Activated naive CD4-positive, alpha-beta T cell treated with anti-CD3 and anti-CD28 coated beads, Interleukin-2, amount 50 U/mL, for 72 hours (primary cell): Measurements from ENCODE around the gene NRSN2. TPM values are rescaled to one million over a fixed set of nuclear protein-coding genes. Genes with fewer than 3 reads are reported as not detected.

Experiments
- ATAC-seq, 2 donors: fragments of 150-1000 bp; cut with Tn5 transposase; 2 replicates each; pipeline ENCODE4 v1.10.0; 2021; ENCODE audit warnings: mild to moderate bottlenecking in 2 of 2, moderate library complexity in 2 of 2
- DNase-seq, 2 donors: peaks; one replicate each; pipeline ENCODE4 v3.0.0; 2021 to 2022; ENCODE audit warnings: low spot score in 2 of 2
- H3K27ac Mint-ChIP-seq, 2 donors: one replicate each; pipeline ENCODE4 v1.8.0; 2022; ENCODE audit warnings: mild to moderate bottlenecking in 2 of 2, mixed read lengths in 2 of 2
- H3K36me3 Mint-ChIP-seq, 2 donors: one replicate each; pipeline ENCODE4 v1.8.0; 2022; ENCODE audit warnings: mixed read lengths in 2 of 2
- H3K9me3 Mint-ChIP-seq, 2 donors: one replicate each; pipeline ENCODE4 v1.8.0; 2022; ENCODE audit warnings: mixed read lengths in 2 of 2
- total RNA-seq, 2 donors: library from RNA; stranded (reverse); gene quantifications; one replicate each; pipeline ENCODE4 v1.2.3, GENCODE V29; 2022

The NRSN2 gene
- total RNA-seq, 2 donors from 2014 or later: 4.2 to 8.5 TPM

GRCh38 chr20:313948-314347 lies 33.0 kb upstream of the NRSN2 start:
- DNase-seq (no peak), ATAC-seq (no peak)
- Mint-ChIP-seq H3K9me3 (no peaks in the 10 kb centered on the region), H3K36me3 (no peaks in the 10 kb centered on the region), H3K27ac (no peak overlapping the region)

- H3K36me3 Mint-ChIP-seq: no peaks in the 10 kb centered on the region
- no peak overlapping the region for H3K27ac Mint-ChIP-seq
- ATAC-seq: no peak
- no peaks in the 10 kb centered on the region for H3K9me3 Mint-ChIP-seq
- no peak for DNase-seq
Observed at GRCh38 chr20:316316-317068, 30.4 kb upstream of the NRSN2 start.

DNA sequence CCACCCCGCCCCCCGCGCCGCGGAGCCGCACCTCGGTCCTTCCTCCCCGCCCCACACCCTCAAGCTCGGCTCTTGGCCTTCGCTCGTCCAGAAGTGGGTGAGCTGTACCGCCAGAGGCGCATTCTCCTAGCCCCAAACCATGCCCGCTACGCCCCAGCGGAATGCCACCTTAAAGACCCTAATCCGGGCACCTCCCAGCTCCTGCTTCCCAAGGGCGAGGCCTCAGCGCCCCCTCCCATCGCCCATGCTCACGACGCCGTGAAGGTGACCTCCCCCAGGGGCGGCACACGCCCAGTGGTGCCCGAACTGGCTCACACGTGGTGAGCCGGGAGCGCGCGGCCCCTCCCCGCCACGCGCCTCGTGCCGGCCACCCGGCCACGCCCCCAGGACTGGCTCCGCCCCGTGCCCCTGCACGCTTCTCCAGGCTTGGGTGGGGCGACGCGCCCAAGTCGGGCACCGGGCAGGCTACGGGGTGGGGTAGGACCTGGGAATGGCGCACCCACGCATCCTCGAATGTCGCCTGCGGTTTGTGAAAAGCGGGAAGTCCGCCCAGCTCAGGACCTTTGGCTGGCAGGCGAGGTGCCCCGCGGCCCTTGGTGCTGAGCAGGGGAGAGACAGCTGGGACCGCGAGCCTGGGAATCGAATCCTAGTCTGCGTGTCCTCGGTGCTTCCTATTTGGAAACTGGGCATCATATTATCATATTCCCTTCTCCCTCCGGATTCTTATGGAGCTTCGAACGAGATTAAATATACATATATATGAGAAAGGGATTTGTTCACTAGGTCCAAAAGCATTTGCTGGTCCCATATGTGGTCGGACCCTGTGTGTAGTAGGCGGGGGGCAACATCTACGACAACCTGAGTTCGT lies 22.5 kb upstream of the NRSN2 start:
- Mint-ChIP-seq H3K9me3 (no peaks in the 10 kb centered on the region), H3K27ac (peak overlapping the region; percentile 75 to 88), H3K36me3 (peaks cover 0 to 6% of the 10 kb centered on the region in 2 donors)
- peak; percentile 49 to 66 for ATAC-seq
- peak; percentile 85 to 94 for DNase-seq

DNA sequence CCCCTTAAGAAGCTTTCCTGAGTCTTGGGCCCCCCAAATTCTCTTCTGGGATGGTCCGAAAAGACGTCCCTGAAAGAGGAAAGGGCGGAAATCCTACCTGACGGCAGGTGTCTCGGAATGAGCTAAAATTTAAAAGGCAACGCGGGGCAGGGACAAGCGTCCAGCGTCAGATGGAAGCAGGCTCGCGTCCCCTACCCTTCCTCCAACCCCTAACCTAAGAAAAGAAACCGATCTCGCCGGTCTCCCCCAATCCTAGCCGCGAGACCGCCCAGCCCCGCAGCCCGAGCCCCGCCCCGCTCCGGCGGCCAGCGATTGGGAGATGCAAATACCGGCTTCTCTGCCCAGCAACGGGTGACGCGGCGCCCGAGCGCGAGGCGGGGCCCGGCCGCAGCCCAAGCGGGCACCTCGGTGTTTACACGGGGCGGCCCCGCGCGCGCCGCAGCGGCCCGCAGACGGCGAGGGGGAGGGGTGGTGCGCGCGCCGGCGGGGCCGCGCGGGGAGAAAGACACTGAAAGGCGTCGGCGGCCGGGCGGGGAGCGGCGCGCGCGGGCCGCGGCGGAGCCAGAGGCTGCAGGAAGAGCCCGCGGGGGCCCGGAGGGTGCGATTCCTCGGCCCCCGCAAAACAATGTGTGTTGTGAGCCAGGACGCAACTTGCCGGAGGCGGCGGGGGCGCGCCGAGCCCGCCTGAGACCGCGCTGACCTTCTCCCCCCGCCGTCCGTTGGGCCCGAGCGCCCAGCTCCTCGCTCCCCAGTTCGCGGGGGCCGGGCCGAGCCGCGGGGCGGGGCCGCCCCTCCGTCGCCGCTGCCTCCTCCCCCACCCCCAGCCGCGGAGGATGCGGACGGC lies 21.6 kb upstream of the NRSN2 start, which contains the start of gene SOX12:
Gene SOX12 (plus strand): TSS at position 508 of the 844 bp plus-strand sequence. CDS start 373 bp downstream, outside the sequence.
- Mint-ChIP-seq H3K36me3 (peaks cover 0 to 6% of the 10 kb centered on the region in 2 donors), H3K27ac (peak within 1 kb of the TSS; percentile 75 to 89), H3K9me3 (no peaks in the 10 kb centered on the region)
- DNase-seq (peak; percentile 97 to 99), ATAC-seq (peak; percentile 78 to 84)

GRCh38 chr20:325889-326644 lies 20.8 kb upstream of the NRSN2 start:
- ATAC-seq: peak in 1 of 2 donors; percentile 1

DNA sequence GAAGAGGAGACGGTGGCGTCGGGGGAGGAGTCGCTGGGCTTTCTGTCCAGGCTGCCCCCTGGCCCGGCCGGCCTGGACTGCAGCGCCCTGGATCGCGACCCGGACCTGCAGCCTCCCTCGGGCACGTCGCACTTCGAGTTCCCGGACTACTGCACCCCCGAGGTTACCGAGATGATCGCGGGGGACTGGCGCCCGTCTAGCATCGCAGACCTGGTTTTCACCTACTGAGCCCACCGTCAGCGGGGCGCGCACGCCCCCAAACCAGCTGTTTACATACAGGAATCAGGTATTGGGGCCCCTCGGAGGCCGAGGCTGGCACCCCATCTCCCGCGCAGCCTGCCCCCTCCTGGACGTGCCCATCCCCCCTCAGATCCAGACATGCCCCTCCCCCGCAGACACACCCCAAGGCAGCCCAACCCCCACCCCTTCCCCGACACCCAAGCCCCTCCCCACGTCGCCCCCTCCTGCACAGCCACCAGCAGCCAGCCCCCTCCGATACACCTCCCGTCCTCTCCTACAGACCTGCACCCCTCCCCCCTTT lies 20.2 kb upstream of the NRSN2 start:
- no peak for ATAC-seq
- H3K9me3 Mint-ChIP-seq: no peaks in the 10 kb centered on the region
- H3K36me3 Mint-ChIP-seq: peaks cover 0 to 6% of the 10 kb centered on the region in 2 donors
- no peak overlapping the region for H3K27ac Mint-ChIP-seq
- DNase-seq: peak in 1 of 2 donors; percentile 47

More at GRCh38 chr20:325889-326644, 20.8 kb upstream of the NRSN2 start:
- H3K27ac Mint-ChIP-seq: peak overlapping the region in 1 of 2 donors; percentile 89
- peaks cover 0 to 6% of the 10 kb centered on the region in 2 donors for H3K36me3 Mint-ChIP-seq
- DNase-seq: peak; percentile 62 to 80
- H3K9me3 Mint-ChIP-seq: no peaks in the 10 kb centered on the region

GRCh38 chr20:327186-328026 lies 19.5 kb upstream of the NRSN2 start:
- H3K9me3 Mint-ChIP-seq: no peaks in the 10 kb centered on the region
- peak; percentile 11 to 47 for ATAC-seq
- peaks cover 0 to 6% of the 10 kb centered on the region in 2 donors for H3K36me3 Mint-ChIP-seq
- peak; percentile 80 to 92 for DNase-seq
- H3K27ac Mint-ChIP-seq: no peak overlapping the region

DNA sequence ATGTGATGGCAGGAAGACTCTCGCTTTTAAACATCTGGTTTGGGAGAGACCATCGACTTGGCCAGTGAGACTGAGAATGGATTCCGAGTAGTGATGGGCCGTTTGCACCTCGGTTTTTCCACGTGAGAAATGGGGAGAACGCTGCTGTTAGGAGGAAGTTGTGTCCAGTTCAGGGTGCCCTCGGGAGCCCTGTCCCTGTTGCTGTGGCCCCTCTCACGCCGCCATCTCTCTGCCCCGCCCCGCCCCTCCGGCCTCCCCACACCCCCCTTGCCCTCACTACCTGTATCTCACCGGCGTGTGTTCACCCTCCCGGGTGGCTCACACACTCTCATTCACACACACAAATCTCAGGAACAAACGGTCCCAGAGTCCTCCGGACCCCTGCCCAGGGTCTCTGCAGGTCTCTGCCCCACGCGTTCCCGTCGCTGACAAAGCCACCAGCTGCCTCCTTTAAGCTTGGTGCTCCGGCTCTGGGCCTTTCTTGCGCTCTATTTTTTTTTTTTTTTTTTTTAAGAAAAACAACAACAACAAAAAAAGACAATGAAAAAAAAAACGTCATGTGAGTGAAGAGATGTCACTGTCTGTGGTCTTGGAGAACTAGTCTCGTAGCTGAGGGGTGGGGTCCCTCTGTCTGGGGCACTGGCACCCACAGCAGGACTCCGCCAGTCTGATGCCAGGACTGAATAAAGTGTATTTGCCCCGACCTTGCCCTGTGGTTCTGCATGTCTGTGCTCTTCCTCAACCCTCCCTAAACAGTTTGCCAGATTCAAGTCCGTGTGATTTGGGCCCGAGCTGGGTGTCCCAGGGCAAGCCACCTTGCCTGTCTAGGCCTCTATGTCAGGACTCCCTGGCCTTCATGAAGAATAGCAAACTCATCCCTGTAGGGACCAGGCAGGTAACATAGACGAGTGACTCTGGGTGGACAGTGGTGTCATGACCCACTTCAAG lies 18.6 kb upstream of the NRSN2 start:
- ATAC-seq: no peak
- Mint-ChIP-seq H3K9me3 (no peaks in the 10 kb centered on the region), H3K36me3 (peaks cover 0 to 6% of the 10 kb centered on the region in 2 donors), H3K27ac (peak overlapping the region in 1 of 2 donors; percentile 36)
- DNase-seq: no peak

- Mint-ChIP-seq H3K27ac (peak overlapping the region in 1 of 2 donors; percentile 44), H3K9me3 (no peaks in the 10 kb centered on the region), H3K36me3 (peaks cover 0 to 6% of the 10 kb centered on the region in 2 donors)
- DNase-seq: no peak
- no peak for ATAC-seq
Observed at GRCh38 chr20:328975-329695, 17.8 kb upstream of the NRSN2 start.

DNA sequence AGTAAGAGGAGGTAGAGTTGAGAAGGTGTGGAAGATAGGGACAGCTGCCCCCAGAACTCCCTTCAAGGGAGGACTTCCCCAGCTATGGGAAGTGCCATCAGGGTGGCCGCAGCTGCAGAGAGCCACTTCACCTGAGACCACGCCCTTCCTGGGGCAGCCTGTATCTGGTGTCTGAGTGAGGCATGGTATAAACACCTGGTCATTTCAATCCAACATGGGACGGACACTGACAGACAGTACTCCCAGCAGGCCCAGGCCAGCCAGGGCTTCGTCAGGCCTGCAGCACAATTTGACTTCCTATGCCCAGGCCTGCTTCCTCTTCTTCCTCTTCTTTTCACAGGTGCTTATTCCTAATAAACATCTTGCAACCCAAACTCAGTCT lies 17.1 kb upstream of the NRSN2 start:
- no peaks in the 10 kb centered on the region for H3K9me3 Mint-ChIP-seq
- H3K27ac Mint-ChIP-seq: no peak overlapping the region
- DNase-seq (no peak), ATAC-seq (no peak)
- H3K36me3 Mint-ChIP-seq: peaks cover 0 to 6% of the 10 kb centered on the region in 2 donors

DNA sequence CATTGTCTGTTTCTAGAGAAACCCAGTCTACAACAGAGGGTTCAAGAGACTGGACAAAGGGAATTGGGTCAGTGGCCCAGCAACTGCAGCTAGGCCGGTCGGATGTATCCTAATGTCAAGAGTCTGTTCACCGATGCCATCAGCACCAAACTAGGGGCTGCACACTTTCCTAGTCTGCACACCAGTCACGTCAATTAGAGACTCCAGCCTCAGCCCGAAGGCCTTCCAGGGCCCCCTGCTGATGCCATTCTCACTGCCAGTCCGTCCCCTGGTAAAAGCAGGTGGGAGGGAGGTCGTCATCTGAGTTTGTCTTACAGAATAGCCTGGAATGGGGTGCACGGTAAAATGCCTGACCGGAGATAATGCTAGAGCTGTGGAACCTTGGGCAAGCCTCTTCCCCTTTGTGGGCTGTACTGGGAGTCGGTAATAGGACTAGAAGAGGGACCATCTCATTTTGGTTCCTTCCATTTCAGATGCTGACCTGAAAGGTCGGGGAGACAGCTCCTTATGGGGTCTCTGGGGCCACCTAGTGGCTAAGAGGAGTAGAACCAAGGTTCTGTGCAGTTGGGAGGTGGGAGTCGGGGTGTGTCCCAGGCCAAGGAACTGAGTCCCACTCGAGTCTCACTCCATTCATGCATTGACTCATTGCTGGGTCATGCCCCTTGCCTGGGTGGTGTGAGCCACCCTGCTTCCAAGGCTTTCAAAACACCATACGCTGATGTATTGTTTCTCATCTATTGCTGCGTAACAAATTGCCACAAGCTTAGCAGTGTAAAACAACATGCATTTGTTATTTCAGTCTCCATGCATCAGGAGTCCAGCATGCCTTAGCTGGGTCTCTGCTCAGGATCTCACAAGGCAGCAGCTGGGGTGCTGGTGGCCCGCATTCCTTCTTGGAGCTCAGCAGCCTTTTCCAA lies 16.4 kb upstream of the NRSN2 start:
- H3K9me3 Mint-ChIP-seq: no peaks in the 10 kb centered on the region
- peaks cover 0 to 6% of the 10 kb centered on the region in 2 donors for H3K36me3 Mint-ChIP-seq
- peak; percentile 36 to 57 for ATAC-seq
- peak in 1 of 2 donors; percentile 64 for DNase-seq
- no peak overlapping the region for H3K27ac Mint-ChIP-seq

GRCh38 chr20:334578-334977 lies 12.3 kb upstream of the NRSN2 start:
- no peaks in the 10 kb centered on the region for H3K9me3 Mint-ChIP-seq
- no peak overlapping the region for H3K27ac Mint-ChIP-seq
- DNase-seq (no peak), ATAC-seq (no peak)
- no peaks in the 10 kb centered on the region for H3K36me3 Mint-ChIP-seq
